Mesendoderm (in vitro differentiated cells): ENCODE data around the gene VEGFB.

ENCODE experiments used
- DNase-seq: peaks from one replicate; pipeline ENCODE4 v3.0.0; 2013
- H2AK5ac ChIP-seq: 2 replicates; pipeline ENCODE4 v1.6.1; 2013; ENCODE audit warnings: low read length, inconsistent platforms
- H2BK120ac ChIP-seq: 2 replicates; pipeline ENCODE4 v1.6.1; 2013; ENCODE audit warnings: low read depth, mild to moderate bottlenecking, low read length, moderate library complexity, mixed read lengths
- H2BK15ac ChIP-seq: replicated peaks from 2 replicates; pipeline ENCODE4 v1.6.1; 2013; ENCODE audit warnings: low read depth, mild to moderate bottlenecking, moderate library complexity
- H2BK5ac ChIP-seq: 2 replicates; pipeline ENCODE4 v1.6.1; 2013; ENCODE audit warnings: low read length, inconsistent platforms
- H3K18ac ChIP-seq: 2 replicates; pipeline ENCODE4 v1.6.1; 2013; ENCODE audit warnings: mild to moderate bottlenecking, low read length, mixed read lengths
- H3K23ac ChIP-seq: one replicate; pipeline ENCODE4 v1.6.1; 2013; ENCODE audit warnings: low read length
- H3K27ac ChIP-seq: 2 replicates; pipeline ENCODE4 v1.5.1; 2013; ENCODE audit warnings: low read depth, mild to moderate bottlenecking, inconsistent platforms, low read length, moderate library complexity
- H3K27me3 ChIP-seq: 2 replicates; pipeline ENCODE4 v1.6.1; 2013; ENCODE audit warnings: low read length, control low read depth, mild to moderate bottlenecking, inconsistent platforms; ENCODE audit not compliant: insufficient read depth, poor library complexity
- H3K36me3 ChIP-seq: 2 replicates; pipeline ENCODE4 v1.6.1; 2013; ENCODE audit warnings: low read length, inconsistent platforms; ENCODE audit not compliant: control insufficient read depth, insufficient read depth
- H3K4ac ChIP-seq: one replicate; pipeline ENCODE4 v1.6.1; 2013; ENCODE audit warnings: low read depth, mild to moderate bottlenecking, low read length, moderate library complexity
- H3K4me1 ChIP-seq: 2 replicates; pipeline ENCODE4 v1.6.1; 2013; ENCODE audit warnings: low read depth, low read length, inconsistent platforms; ENCODE audit not compliant: control insufficient read depth
- H3K4me2 ChIP-seq: 2 replicates; pipeline ENCODE4 v1.6.1; 2013; ENCODE audit warnings: low read length
- H3K4me3 ChIP-seq: 2 replicates; pipeline ENCODE4 v1.5.1; 2013; ENCODE audit warnings: mild to moderate bottlenecking, low read length
- H3K56ac ChIP-seq: one replicate; pipeline ENCODE4 v1.6.1; 2013; ENCODE audit warnings: low read length
- H3K79me1 ChIP-seq: 2 replicates; pipeline ENCODE4 v1.6.1; 2013; ENCODE audit warnings: low read length, inconsistent platforms
- H3K79me2 ChIP-seq: 2 replicates; pipeline ENCODE4 v1.6.1; 2013; ENCODE audit warnings: mild to moderate bottlenecking, low read length; ENCODE audit not compliant: control insufficient read depth, insufficient read depth
- H3K9ac ChIP-seq: 2 replicates; pipeline ENCODE4 v1.6.1; 2013; ENCODE audit warnings: low read length, inconsistent platforms
- H4K5ac ChIP-seq: one replicate; pipeline ENCODE4 v1.6.1; 2013; ENCODE audit warnings: low read length
- H4K8ac ChIP-seq: one replicate; pipeline ENCODE4 v1.6.1; 2013; ENCODE audit warnings: low read depth, mild to moderate bottlenecking, control low read depth, low read length, moderate library complexity
- WGBS: extraction: QIAGEN DNeasy Blood & Tissue Kit; methylation state at CpG from one replicate; pipeline ENCODE4 v1.1.7; 2013; ENCODE audit warnings: low lambda C conversion rate, missing lambda C conversion rate; ENCODE audit not compliant: insufficient coverage; ENCODE audit errors: extremely low coverage; 5-methylcytosine and 5-hydroxymethylcytosine counted together

Gene VEGFB

GRCh38 chr11:64204464-64204989 is 29.9 kb upstream of the VEGFB start:
- WGBS: no CpG with 5 or more reads among the region's 7 CpGs
- no peaks in the 10 kb centered on the region for H3K4me1 ChIP-seq
- H4K5ac ChIP-seq: no peak overlapping the region
- no peak overlapping the region for H2AK5ac ChIP-seq
- H2BK5ac ChIP-seq: no peak overlapping the region
- H3K27me3 ChIP-seq: no peaks in the 10 kb centered on the region
- H3K4ac ChIP-seq: no peak overlapping the region
- DNase-seq: peak; percentile 84
- H3K4me3 ChIP-seq: no peak overlapping the region
- H3K4me2 ChIP-seq: no peak overlapping the region
- H3K36me3 ChIP-seq: peaks cover 30% of the 10 kb centered on the region
- H3K23ac ChIP-seq: no peak overlapping the region
- H3K56ac ChIP-seq: no peak overlapping the region
- no peak overlapping the region for H3K9ac ChIP-seq
- H3K18ac ChIP-seq: no peak overlapping the region
- no peak overlapping the region for H2BK15ac ChIP-seq
- no peaks in the 10 kb centered on the region for H3K79me2 ChIP-seq
- H3K27ac ChIP-seq: no peak overlapping the region
- H3K79me1 ChIP-seq: peaks cover 3% of the 10 kb centered on the region
- H4K8ac ChIP-seq: no peak overlapping the region
- no peak overlapping the region for H2BK120ac ChIP-seq

GRCh38 chr11:64206457-64207255 is 27.7 kb upstream of the VEGFB start, which contains the start of gene FERMT3:
FERMT3 (plus strand) TSS chr11:64206721; CDS start chr11:64207365, 644 bp downstream.
- Histone ChIP-seq H4K8ac (no peak within 1 kb of the TSS), H3K4me1 (no peaks in the 10 kb centered on the region), H4K5ac (no peak within 1 kb of the TSS), H3K4ac (no peak within 1 kb of the TSS), H3K27ac (no peak within 1 kb of the TSS), H3K79me1 (peaks cover 3% of the 10 kb centered on the region), H3K18ac (no peak within 1 kb of the TSS), H2BK15ac (no peak within 1 kb of the TSS), H3K36me3 (peaks cover 20% of the 10 kb centered on the region), H3K4me3 (no peak within 1 kb of the TSS), H2BK5ac (no peak within 1 kb of the TSS), H3K56ac (no peak within 1 kb of the TSS), H2BK120ac (no peak within 1 kb of the TSS), H3K79me2 (no peaks in the 10 kb centered on the region), H3K4me2 (no peak within 1 kb of the TSS), H2AK5ac (no peak within 1 kb of the TSS), H3K23ac (no peak within 1 kb of the TSS), H3K9ac (no peak within 1 kb of the TSS), H3K27me3 (no peaks in the 10 kb centered on the region)
- WGBS: no CpG with 5 or more reads among the region's 27 CpGs
- DNase-seq: no peak

GRCh38 chr11:64207256-64208085 is 26.9 kb upstream of the VEGFB start:
- H3K4me3 ChIP-seq: no peak overlapping the region
- no peak overlapping the region for H3K23ac ChIP-seq
- no peak overlapping the region for H3K4me2 ChIP-seq
- peak; percentile 77 for DNase-seq
- H4K8ac ChIP-seq: no peak overlapping the region
- H2BK5ac ChIP-seq: no peak overlapping the region
- no CpG with 5 or more reads among the region's 30 CpGs for WGBS
- no peaks in the 10 kb centered on the region for H3K79me2 ChIP-seq
- H3K27ac ChIP-seq: no peak overlapping the region
- no peaks in the 10 kb centered on the region for H3K4me1 ChIP-seq
- H2AK5ac ChIP-seq: no peak overlapping the region
- H3K56ac ChIP-seq: peak overlapping the region; percentile 42
- peaks cover 19% of the 10 kb centered on the region for H3K36me3 ChIP-seq
- H3K27me3 ChIP-seq: no peaks in the 10 kb centered on the region
- no peak overlapping the region for H3K9ac ChIP-seq
- H2BK15ac ChIP-seq: no peak overlapping the region
- H2BK120ac ChIP-seq: no peak overlapping the region
- H3K79me1 ChIP-seq: peaks cover 3% of the 10 kb centered on the region
- H3K4ac ChIP-seq: no peak overlapping the region
- no peak overlapping the region for H3K18ac ChIP-seq
- H4K5ac ChIP-seq: no peak overlapping the region

GRCh38 chr11:64208086-64208795 is 26.1 kb upstream of the VEGFB start:
- Histone ChIP-seq H3K18ac (no peak overlapping the region), H3K9ac (no peak overlapping the region), H3K36me3 (peaks cover 13% of the 10 kb centered on the region), H2AK5ac (no peak overlapping the region), H3K27me3 (no peaks in the 10 kb centered on the region), H4K5ac (no peak overlapping the region), H3K4me1 (no peaks in the 10 kb centered on the region), H3K79me2 (no peaks in the 10 kb centered on the region), H2BK5ac (no peak overlapping the region), H3K56ac (no peak overlapping the region), H3K4me2 (no peak overlapping the region), H3K27ac (no peak overlapping the region), H3K4ac (no peak overlapping the region), H3K79me1 (peaks cover 3% of the 10 kb centered on the region), H2BK120ac (no peak overlapping the region), H4K8ac (no peak overlapping the region), H3K23ac (no peak overlapping the region), H3K4me3 (no peak overlapping the region), H2BK15ac (no peak overlapping the region)
- no CpG with 5 or more reads among the region's 23 CpGs for WGBS
- DNase-seq: no peak

- no peak overlapping the region for H3K4me3 ChIP-seq
- H3K79me2 ChIP-seq: no peaks in the 10 kb centered on the region
- no peak overlapping the region for H3K18ac ChIP-seq
- no peak overlapping the region for H2BK5ac ChIP-seq
- no peaks in the 10 kb centered on the region for H3K4me1 ChIP-seq
- no peak overlapping the region for H3K23ac ChIP-seq
- peaks cover 7% of the 10 kb centered on the region for H3K36me3 ChIP-seq
- no CpG with 5 or more reads among the region's 18 CpGs for WGBS
- H4K8ac ChIP-seq: no peak overlapping the region
- no peak overlapping the region for H3K56ac ChIP-seq
- no peak overlapping the region for H3K4ac ChIP-seq
- no peak overlapping the region for H3K4me2 ChIP-seq
- H3K9ac ChIP-seq: no peak overlapping the region
- H3K27ac ChIP-seq: no peak overlapping the region
- no peaks in the 10 kb centered on the region for H3K27me3 ChIP-seq
- no peak overlapping the region for H4K5ac ChIP-seq
- H2BK120ac ChIP-seq: no peak overlapping the region
- peaks cover 3% of the 10 kb centered on the region for H3K79me1 ChIP-seq
- no peak overlapping the region for H2BK15ac ChIP-seq
- H2AK5ac ChIP-seq: no peak overlapping the region
- no peak for DNase-seq
Measured at GRCh38 chr11:64208796-64209562, 25.4 kb upstream of the VEGFB start.
